Measurements from ENCODE around the gene LHX4. TPM values are rescaled to one million over a fixed set of nuclear protein-coding genes. Genes with fewer than 3 reads are reported as not detected.
A peak's percentile ranks its signal among the peaks of the same experiment; 100 is the strongest.

The LHX4 gene
- total and polyA plus RNA-seq, 2 of the 13 experiments (the other 11 are each of a cell fraction or from before 2014, with no cell fraction given) = 0.03 to 0.07 TPM

DNA sequence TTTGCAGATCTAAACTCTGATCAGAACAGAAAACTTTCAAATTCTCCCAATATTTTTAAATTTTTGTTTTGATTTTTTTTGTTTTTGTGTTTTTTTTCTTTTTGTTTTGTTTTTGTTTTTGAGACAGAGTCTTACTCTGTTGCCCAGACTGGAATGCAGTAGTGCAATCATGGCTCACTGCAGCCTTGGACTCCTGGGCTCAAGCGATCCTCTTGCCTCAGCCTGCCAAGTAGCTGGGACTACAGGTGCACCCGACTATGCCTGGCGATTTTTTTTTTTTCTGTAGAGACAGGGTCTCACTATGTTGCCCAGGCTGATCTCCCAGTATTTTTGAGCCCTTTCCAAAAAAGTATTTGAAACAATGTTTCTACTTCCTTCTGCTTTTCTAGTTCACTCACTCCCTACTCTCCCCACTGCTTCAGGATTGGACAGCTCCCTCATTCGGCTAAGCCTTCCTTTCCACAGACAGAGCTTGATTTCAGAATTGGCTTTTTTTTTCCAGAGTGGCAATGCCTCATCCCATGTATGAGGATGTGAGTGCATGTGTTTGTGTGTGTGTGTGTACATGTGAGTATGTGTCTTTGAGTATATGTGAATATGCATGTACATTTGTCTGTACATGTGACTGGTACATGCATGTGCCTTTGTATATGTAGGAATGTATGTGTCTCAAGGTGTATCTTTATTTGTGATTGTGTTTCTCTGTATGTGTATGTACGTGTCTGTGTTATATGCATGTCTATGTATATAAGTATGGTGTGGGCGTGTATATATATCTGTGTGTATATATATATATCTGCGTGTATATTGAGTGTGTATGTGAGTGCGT, 11.9 kb downstream of the LHX4 start:
- ChIA-PET CTCF (ENCODE audit: low intra/inter-chr PET ratio, low total read pairs) (no interaction called here), POLR2A (no interaction called here)
- Histone ChIP-seq H3K4me3 (replicated peaks in 1 of 3; ENCODE audit: insufficient read depth in 1 of 3, low read depth in 2 of 3, low read length in 3 of 3) (no peak overlapping the region), H3K27ac (ENCODE audit: extremely low read length, insufficient read depth, low read length) (no peak overlapping the region), H3K27me3 (ENCODE audit: control insufficient read depth in 1 of 2, insufficient read depth in 2 of 2, low read length in 2 of 2) (peaks cover 2 to 47% of the 10 kb centered on the region in 2 experiments; a peak in 4 of 5 replicates), H2AFZ (ENCODE audit: low read length) (no peak overlapping the region), H3K36me3 (replicated peaks in 1 of 2; ENCODE audit: control insufficient read depth in 1 of 2, insufficient read depth in 2 of 2, low read length in 2 of 2) (no peaks in the 10 kb centered on the region), H4K20me1 (ENCODE audit: insufficient read depth, low read length) (no peaks in the 10 kb centered on the region), H3K79me2 (ENCODE audit: insufficient read depth, low read length) (no peaks in the 10 kb centered on the region), H3K9ac (ENCODE audit: insufficient read depth, low read depth, low read length) (no peak overlapping the region), H3K4me1 (ENCODE audit: insufficient read depth, low read length) (peaks cover 25% of the 10 kb centered on the region), H3K9me3 (ENCODE audit: low read length) (no peaks in the 10 kb centered on the region), H3K4me2 (ENCODE audit: low read depth, low read length) (no peak overlapping the region)
- intact Hi-C loops (cut with micrococcal nuclease; ENCODE audit: unreplicated experiment) (loop anchor here (10.0 kb wide), 1 partner anchor 57 kb away; no protein-coding TSS in a partner anchor), in situ Hi-C loops (cut with HindIII; ENCODE audit: extremely low pct_ligation_motif_present, low pct_unique_long_range_greater_than_20kb) (no loop called here)
- ATAC-seq = no peak; the same call in 2 of the 3 replicates
- no peak for FAIRE-seq
- no peak for DNase-seq (ENCODE audit: low spot score)
- 33% methylated on average over 8 of the region's 8 CpGs for WGBS (ENCODE audit: low lambda C conversion rate)
- BruUV-seq (replicated peaks) = no TSS peak
- TF ChIP-seq, protein P1, sequence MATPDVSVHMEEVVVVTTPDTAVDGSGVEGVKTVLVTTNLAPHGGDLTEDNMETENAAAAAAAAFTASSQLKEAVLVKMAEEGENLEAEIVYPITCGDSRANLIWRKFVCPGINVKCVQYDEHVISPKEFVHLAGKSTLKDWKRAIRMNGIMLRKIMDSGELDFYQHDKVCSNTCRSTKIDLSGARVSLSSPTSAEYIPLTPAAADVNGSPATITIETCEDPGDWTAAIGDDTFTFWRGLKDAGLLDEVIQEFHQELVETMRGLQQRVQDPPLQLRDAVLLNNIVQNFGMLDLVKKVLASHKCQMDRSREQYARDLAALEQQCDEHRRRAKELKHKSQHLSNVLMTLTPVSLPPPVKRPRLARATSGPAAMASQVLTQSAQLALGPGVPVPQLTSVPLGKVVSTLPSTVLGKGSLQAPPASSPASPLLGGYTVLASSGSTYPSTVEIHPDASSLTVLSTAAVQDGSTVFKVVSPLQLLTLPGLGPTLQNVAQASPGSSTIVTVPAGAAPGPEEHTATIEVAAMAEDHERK (CRISPR knock-in tag; IDR thresholded peaks at IDR 0.05; ENCODE audit: low read depth) = no peak
- TF ChIP-seq, protein P2, sequence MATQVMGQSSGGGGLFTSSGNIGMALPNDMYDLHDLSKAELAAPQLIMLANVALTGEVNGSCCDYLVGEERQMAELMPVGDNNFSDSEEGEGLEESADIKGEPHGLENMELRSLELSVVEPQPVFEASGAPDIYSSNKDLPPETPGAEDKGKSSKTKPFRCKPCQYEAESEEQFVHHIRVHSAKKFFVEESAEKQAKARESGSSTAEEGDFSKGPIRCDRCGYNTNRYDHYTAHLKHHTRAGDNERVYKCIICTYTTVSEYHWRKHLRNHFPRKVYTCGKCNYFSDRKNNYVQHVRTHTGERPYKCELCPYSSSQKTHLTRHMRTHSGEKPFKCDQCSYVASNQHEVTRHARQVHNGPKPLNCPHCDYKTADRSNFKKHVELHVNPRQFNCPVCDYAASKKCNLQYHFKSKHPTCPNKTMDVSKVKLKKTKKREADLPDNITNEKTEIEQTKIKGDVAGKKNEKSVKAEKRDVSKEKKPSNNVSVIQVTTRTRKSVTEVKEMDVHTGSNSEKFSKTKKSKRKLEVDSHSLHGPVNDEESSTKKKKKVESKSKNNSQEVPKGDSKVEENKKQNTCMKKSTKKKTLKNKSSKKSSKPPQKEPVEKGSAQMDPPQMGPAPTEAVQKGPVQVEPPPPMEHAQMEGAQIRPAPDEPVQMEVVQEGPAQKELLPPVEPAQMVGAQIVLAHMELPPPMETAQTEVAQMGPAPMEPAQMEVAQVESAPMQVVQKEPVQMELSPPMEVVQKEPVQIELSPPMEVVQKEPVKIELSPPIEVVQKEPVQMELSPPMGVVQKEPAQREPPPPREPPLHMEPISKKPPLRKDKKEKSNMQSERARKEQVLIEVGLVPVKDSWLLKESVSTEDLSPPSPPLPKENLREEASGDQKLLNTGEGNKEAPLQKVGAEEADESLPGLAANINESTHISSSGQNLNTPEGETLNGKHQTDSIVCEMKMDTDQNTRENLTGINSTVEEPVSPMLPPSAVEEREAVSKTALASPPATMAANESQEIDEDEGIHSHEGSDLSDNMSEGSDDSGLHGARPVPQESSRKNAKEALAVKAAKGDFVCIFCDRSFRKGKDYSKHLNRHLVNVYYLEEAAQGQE (IDR thresholded peaks at IDR 0.05; ENCODE audit: borderline replicate concordance in 1 of 2, low read depth in 1 of 2, low read length in 2 of 2) = peak; percentile 30 to 89
- no peak for TF ChIP-seq MTF1 (CRISPR knock-in tag; IDR thresholded peaks at IDR 0.05)
- TF ChIP-seq ZNF121 (CRISPR knock-in tag; IDR thresholded peaks at IDR 0.05) = peak; percentile 55; the same call in 1 of the 2 replicates
- TF ChIP-seq MIER2 (CRISPR knock-in tag; IDR thresholded peaks at IDR 0.05) = peak; percentile 77
- TF ChIP-seq ZNF337 (CRISPR knock-in tag; IDR thresholded peaks at IDR 0.05; ENCODE audit: borderline replicate concordance, low read depth) = no peak
